Activated T-cell treated with anti-CD3 and anti-CD28 coated beads, Interleukin-2, amount 50 U/mL, for 72 hours (primary cell): ENCODE measurements around the gene TNFRSF18. TPM values are rescaled to one million over a fixed set of nuclear protein-coding genes. Genes with fewer than 3 reads are reported as not detected.

Experiments
- ATAC-seq, 2 donors: fragments of 150-1000 bp; cut with Tn5 transposase; replicated peaks in 1 of 2; 2 replicates each; pipeline ENCODE4 v1.10.0; 2021; ENCODE audit warnings: moderate library complexity in 2 of 2, mild to moderate bottlenecking in 1 of 2
- DNase-seq, 2 donors: peaks; one replicate each; pipeline ENCODE4 v3.0.0; 2021 to 2022; ENCODE audit warnings: mixed read lengths in 1 of 2
- H3K27ac Mint-ChIP-seq: one replicate; pipeline ENCODE4 v1.8.0; 2022; ENCODE audit warnings: mild to moderate bottlenecking, moderate library complexity, mixed read lengths
- H3K27me3 Mint-ChIP-seq: one replicate; pipeline ENCODE4 v1.8.0; 2022; ENCODE audit warnings: low read depth, mixed read lengths
- H3K36me3 Mint-ChIP-seq, 2 donors: one replicate each; pipeline ENCODE4 v1.8.0; 2022; ENCODE audit warnings: mixed read lengths in 2 of 2, mild to moderate bottlenecking in 1 of 2; ENCODE audit not compliant: insufficient read depth in 2 of 2
- H3K4me1 Mint-ChIP-seq: one replicate; pipeline ENCODE4 v1.8.0; 2022; ENCODE audit warnings: low read depth, mixed read lengths
- H3K4me3 Mint-ChIP-seq, 2 donors: one replicate each; pipeline ENCODE4 v1.8.0; 2022; ENCODE audit warnings: mild to moderate bottlenecking in 2 of 2, mixed read lengths in 2 of 2, moderate library complexity in 2 of 2
- H3K9me3 Mint-ChIP-seq, 2 donors: one replicate each; pipeline ENCODE4 v1.8.0; 2022; ENCODE audit warnings: mixed read lengths in 2 of 2
- total RNA-seq, 2 donors: library from RNA; stranded (reverse); gene quantifications; one replicate each; pipeline ENCODE4 v1.2.3, GENCODE V29; 2022

TNFRSF18 gene
- total RNA-seq, 2 donors from 2014 or later, result 245 to 324 TPM

DNA sequence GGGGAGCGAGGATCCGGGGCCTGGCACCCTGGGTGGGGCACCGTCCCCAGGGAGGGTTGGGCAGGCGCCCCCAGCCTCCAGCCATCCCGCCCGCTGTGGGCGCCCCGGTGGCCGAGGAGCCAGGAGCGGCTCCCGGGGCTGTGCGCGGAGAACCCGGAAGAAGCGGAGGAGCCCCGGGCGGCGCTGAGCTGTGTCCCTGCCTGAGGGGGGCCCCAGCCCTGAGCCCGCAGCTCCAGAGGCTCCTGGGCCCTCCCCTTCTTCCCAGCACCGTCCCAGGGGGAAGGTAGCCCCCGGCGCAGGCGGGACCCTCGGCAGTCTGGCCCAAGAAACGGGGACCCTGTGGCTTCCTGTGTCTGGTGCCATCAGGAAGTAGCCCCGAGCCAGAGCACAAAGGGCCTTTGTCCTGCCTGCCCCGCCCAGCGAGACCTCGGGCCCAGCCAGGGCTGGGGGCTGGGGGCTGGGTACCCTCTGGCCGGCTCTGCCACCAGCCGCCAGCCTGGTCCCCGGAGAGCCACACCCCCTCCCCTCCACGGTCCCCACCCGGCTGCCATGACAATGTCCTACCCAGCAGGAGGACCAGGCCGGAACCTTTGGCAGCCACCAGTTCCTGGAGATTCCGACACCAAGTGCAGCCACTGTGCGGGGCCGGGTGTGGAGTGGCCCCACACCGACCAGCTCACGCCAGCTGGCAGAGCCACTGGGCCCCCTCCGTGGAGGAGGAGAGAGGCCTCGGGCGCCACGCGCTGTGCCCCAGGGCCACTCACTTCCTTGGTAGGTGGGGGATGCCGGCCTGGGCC, 48.3 kb downstream of the TNFRSF18 start:
- ATAC-seq (peak; percentile 68 to 75), DNase-seq (peak; percentile 30 to 56)
- Mint-ChIP-seq H3K4me1 (no peaks in the 10 kb centered on the region), H3K27me3 (no peaks in the 10 kb centered on the region), H3K9me3 (peaks cover 7 to 8% of the 10 kb centered on the region in 2 donors), H3K4me3 (peak overlapping the region; percentile 77 to 80), H3K36me3 (peaks cover 6 to 10% of the 10 kb centered on the region in 2 donors), H3K27ac (no peak overlapping the region)

DNA sequence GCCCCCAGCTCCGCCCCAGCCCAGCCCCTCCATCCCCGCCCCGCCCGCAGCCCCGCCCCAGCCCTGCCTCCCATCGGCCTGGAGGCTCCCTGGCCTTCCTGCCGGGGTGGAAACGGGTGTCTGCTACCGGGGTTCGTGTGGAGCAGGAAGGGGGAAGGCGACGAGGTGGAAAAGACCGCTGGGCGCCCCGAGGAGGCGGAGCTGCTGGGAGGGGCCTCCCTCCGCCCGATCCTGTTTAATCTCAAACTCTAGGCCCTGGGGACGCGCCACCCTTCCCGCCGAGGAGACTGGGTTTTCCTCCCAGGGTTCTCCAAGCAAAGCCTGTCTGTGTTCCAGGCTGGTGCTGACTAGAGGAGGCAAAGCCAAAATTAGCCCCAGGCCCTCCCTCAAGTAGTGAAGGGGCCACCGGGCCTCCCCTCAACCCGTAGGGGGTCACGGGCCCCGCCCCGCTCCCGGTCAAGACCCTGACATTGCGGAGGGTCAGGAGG, 48.9 kb downstream of the TNFRSF18 start:
- H3K27ac Mint-ChIP-seq, result no peak overlapping the region
- no peaks in the 10 kb centered on the region for H3K27me3 Mint-ChIP-seq
- peaks cover 13 to 16% of the 10 kb centered on the region in 2 donors for H3K36me3 Mint-ChIP-seq
- peak; percentile 80 to 84 for ATAC-seq
- peaks cover 13 to 14% of the 10 kb centered on the region in 2 donors for H3K9me3 Mint-ChIP-seq
- H3K4me3 Mint-ChIP-seq, result peak overlapping the region; percentile 77 to 80
- DNase-seq, result peak; percentile 50 to 65
- H3K4me1 Mint-ChIP-seq, result no peaks in the 10 kb centered on the region

DNA sequence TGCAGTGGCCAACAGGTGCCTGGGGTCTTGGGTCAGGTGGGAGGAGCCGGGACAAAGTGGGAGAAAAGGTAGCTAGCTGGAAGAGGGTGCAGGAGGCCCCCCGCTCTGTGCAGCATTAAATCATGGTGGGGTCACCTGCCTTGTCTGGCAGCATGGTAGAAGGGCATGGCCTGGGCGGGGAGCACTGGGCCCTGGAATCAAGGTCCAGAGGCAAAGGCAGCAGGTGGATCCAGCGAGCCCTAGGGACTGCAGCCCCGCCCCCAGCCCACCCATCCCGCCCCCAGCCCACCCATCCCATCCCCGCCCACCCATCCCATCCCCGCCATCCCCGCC, 49.4 kb downstream of the TNFRSF18 start:
- ATAC-seq, result peak in 1 of 2 donors; percentile 20
- H3K4me1 Mint-ChIP-seq, result no peaks in the 10 kb centered on the region
- H3K9me3 Mint-ChIP-seq, result peaks cover 17 to 18% of the 10 kb centered on the region in 2 donors
- no peak for DNase-seq
- H3K4me3 Mint-ChIP-seq, result peak overlapping the region; percentile 29 to 61
- H3K27ac Mint-ChIP-seq, result no peak overlapping the region
- no peaks in the 10 kb centered on the region for H3K27me3 Mint-ChIP-seq
- peaks cover 16 to 20% of the 10 kb centered on the region in 2 donors for H3K36me3 Mint-ChIP-seq

DNA sequence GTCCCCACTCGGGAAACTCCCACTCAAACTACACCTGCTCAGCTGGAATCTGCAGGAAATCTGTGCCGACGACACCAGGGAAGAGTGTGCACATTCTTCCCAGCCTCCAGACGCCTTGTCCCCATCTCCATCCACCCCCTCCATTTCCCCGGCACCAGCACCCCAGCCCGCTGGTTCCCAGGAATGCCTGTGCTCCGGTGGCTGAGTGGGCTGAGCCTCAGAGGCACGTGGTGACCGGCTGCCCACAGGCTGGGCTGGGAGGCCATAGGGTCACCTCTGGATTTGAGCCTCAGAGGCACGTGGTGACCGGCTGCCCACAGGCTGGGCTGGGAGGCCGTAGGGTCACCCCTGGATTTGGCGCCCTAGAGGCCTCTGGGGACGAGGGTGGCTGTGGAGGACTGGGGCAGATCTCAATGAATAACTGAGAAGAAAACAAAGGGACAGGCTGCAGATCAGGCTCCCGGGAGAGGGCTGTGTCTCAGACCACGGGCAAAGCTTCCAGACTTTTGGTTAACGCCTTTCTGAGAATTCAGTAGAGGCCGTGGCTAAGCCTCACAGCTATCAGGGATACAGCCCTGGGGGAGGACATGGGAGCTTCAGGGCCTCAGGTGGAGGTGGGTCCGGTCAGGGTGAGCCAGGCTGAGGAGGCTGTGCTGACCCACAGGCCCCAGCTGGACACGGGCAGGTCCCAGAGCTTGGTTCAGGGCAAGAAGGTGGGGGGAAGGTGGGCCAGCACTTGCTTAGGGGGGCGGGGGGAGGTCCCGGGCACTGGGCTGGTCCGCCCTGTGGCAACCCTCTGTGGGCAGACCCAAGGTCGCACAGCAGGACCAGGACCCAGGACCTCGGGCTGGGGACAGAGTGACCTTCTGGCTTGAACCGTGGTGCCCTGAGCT, 50.0 kb downstream of the TNFRSF18 start:
- peaks cover 16 to 20% of the 10 kb centered on the region in 2 donors for H3K36me3 Mint-ChIP-seq
- peaks cover 17 to 18% of the 10 kb centered on the region in 2 donors for H3K9me3 Mint-ChIP-seq
- peak overlapping the region; percentile 53 to 61 for H3K4me3 Mint-ChIP-seq
- DNase-seq, result no peak
- no peak for ATAC-seq
- no peaks in the 10 kb centered on the region for H3K27me3 Mint-ChIP-seq
- H3K27ac Mint-ChIP-seq, result no peak overlapping the region
- H3K4me1 Mint-ChIP-seq, result no peaks in the 10 kb centered on the region

DNA sequence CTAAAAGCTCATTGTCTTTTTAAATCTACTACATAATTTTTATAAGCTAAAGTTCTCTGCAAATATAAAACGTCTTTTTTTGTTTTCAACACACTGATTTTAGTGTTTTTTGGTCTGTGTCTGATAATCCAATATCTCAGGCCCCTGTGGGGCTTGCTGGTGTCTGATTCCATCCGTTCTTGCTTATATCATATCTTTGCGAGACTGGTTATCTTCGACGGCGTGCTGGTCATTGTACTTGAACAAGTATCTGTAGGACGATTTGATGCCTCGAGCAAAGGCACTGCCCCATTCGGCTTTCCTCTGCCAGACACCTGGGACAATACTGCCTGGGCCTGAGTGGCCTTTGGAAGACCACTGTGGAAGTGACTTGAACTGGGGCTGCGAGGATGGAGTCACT, 51.1 kb downstream of the TNFRSF18 start:
- peaks cover 17 to 18% of the 10 kb centered on the region in 2 donors for H3K9me3 Mint-ChIP-seq
- DNase-seq (no peak), ATAC-seq (no peak)
- no peaks in the 10 kb centered on the region for H3K27me3 Mint-ChIP-seq
- H3K27ac Mint-ChIP-seq, result no peak overlapping the region
- no peak overlapping the region for H3K4me3 Mint-ChIP-seq
- H3K36me3 Mint-ChIP-seq, result peaks cover 16 to 20% of the 10 kb centered on the region in 2 donors
- no peaks in the 10 kb centered on the region for H3K4me1 Mint-ChIP-seq

DNA sequence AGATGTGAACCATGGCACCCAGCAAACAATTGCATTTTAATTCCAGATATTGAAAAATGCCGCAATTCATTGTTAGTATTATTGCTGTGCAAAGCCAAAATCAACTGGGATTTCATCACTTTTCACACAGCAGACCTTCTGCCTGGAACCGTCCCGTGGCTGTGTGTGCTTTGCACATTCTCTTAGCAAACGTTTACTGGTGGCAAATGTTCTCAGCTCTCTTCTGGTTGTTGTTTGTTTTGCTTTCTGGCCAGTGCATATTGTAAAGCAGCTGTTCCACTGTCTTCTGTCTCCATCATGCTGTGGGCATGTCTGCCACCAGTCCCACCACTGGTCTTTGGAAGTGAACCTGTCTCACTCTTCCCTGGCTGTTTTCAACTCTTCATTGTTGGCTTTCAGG, 52.5 kb downstream of the TNFRSF18 start:
- H3K36me3 Mint-ChIP-seq, result peaks cover 16 to 20% of the 10 kb centered on the region in 2 donors

More for the DNA sequence above, 52.5 kb downstream of the TNFRSF18 start:
- Mint-ChIP-seq H3K4me3 (no peak overlapping the region), H3K9me3 (peaks cover 17 to 18% of the 10 kb centered on the region in 2 donors), H3K4me1 (no peaks in the 10 kb centered on the region), H3K27ac (no peak overlapping the region), H3K27me3 (no peaks in the 10 kb centered on the region)
- ATAC-seq (no peak), DNase-seq (no peak)

Other genes starting within 250 kb of the TNFRSF18 start
- gene NOC2L, start 247.3 kb downstream of the TNFRSF18 start, total RNA-seq, result 10 to 100 TPM; 72.7 to 90.0 TPM
- 10 to 100 TPM; 12.7 to 22.8 TPM for gene KLHL17, start 246.0 kb downstream of the TNFRSF18 start, total RNA-seq
- gene PLEKHN1, start 240.1 kb downstream of the TNFRSF18 start, total RNA-seq, result 1 to 10 TPM; 1.9 to 2.3 TPM
- gene PERM1, start 224.5 kb downstream of the TNFRSF18 start, total RNA-seq, result not detected
- 1 to 10 TPM; 7.8 to 9.9 TPM for gene HES4, start 206.5 kb downstream of the TNFRSF18 start, total RNA-seq
- gene ISG15, start 193.1 kb downstream of the TNFRSF18 start, total RNA-seq, result 100 to 1,000 TPM in 1 of 2 donors, 10 to 100 TPM in 1; 81.0 to 197 TPM
- 100 to 1,000 TPM in 1 of 2 donors, 10 to 100 TPM in 1; 69.0 to 112 TPM for gene AGRN, start 186.5 kb downstream of the TNFRSF18 start, total RNA-seq
- under 1 TPM in 1 of 2 donors, not detected in 1; 0.12 TPM for gene RNF223, start 132.3 kb downstream of the TNFRSF18 start, total RNA-seq
- 10 to 100 TPM; 18.0 to 18.6 TPM for gene C1orf159, start 90.5 kb downstream of the TNFRSF18 start, total RNA-seq
- under 1 TPM in 1 of 2 donors, not detected in 1; 0.36 TPM for gene TTLL10, start 32.7 kb downstream of the TNFRSF18 start, total RNA-seq
- 100 to 1,000 TPM; 268 to 588 TPM for gene TNFRSF4, start 7.6 kb upstream of the TNFRSF18 start, total RNA-seq
- 100 to 1,000 TPM; 188 to 348 TPM for gene SDF4, start 25.4 kb upstream of the TNFRSF18 start, total RNA-seq
- gene B3GALT6, start 25.6 kb upstream of the TNFRSF18 start, total RNA-seq, result 10 to 100 TPM; 13.1 to 13.6 TPM
- 10 to 100 TPM in 1 of 2 donors, 1 to 10 TPM in 1; 8.1 to 14.2 TPM for gene C1QTNF12, start 40.1 kb upstream of the TNFRSF18 start, total RNA-seq
- 10 to 100 TPM; 63.5 to 77.8 TPM for gene UBE2J2, start 67.3 kb upstream of the TNFRSF18 start, total RNA-seq
- gene SCNN1D, start 73.8 kb upstream of the TNFRSF18 start, total RNA-seq, result 10 to 100 TPM in 1 of 2 donors, 1 to 10 TPM in 1; 5.6 to 13.0 TPM
- 10 to 100 TPM; 28.6 to 37.9 TPM for gene ACAP3, start 101.3 kb upstream of the TNFRSF18 start, total RNA-seq
- 10 to 100 TPM; 11.0 to 11.9 TPM for gene PUSL1, start 102.0 kb upstream of the TNFRSF18 start, total RNA-seq
- 100 to 1,000 TPM; 108 to 131 TPM for gene INTS11, start 118.1 kb upstream of the TNFRSF18 start, total RNA-seq
- 10 to 100 TPM; 18.0 to 22.8 TPM for gene CPTP, start 118.2 kb upstream of the TNFRSF18 start, total RNA-seq
- under 1 TPM; 0.91 to 0.95 TPM for gene TAS1R3, start 124.7 kb upstream of the TNFRSF18 start, total RNA-seq
- 10 to 100 TPM; 46.6 to 52.2 TPM for gene DVL1, start 142.8 kb upstream of the TNFRSF18 start, total RNA-seq
- 1 to 10 TPM; 1.6 to 3.0 TPM for gene MXRA8, start 152.0 kb upstream of the TNFRSF18 start, total RNA-seq
- 10 to 100 TPM; 92.4 to 97.7 TPM for gene AURKAIP1, start 168.6 kb upstream of the TNFRSF18 start, total RNA-seq
- 100 to 1,000 TPM; 166 to 180 TPM for gene CCNL2, start 192.7 kb upstream of the TNFRSF18 start, total RNA-seq
- gene MRPL20, start 200.7 kb upstream of the TNFRSF18 start, total RNA-seq, result 10 to 100 TPM; 74.9 to 77.5 TPM
- gene ANKRD65, start 214.7 kb upstream of the TNFRSF18 start, total RNA-seq, result under 1 TPM in 1 of 2 donors, not detected in 1; 0.17 TPM
- 1 to 10 TPM in 1 of 2 donors, under 1 TPM in 1; 0.94 to 1.4 TPM for gene VWA1, start 229.1 kb upstream of the TNFRSF18 start, total RNA-seq
- gene ATAD3C, start 243.1 kb upstream of the TNFRSF18 start, total RNA-seq, result 1 to 10 TPM; 2.8 to 3.7 TPM